ENCODE data around the gene CDC25C. TPM values are rescaled to one million over a fixed set of nuclear protein-coding genes. Genes with fewer than 3 reads are reported as not detected.

Gene CDC25C
- polyA plus RNA-seq, 1 of the 3 experiments (the other 2 are of a cell fraction) = 5.2 TPM

- TF ChIP-seq USF2 (IDR thresholded peaks at IDR 0.05; ENCODE audit: borderline replicate concordance, low read depth, low read length) (no peak), ZBTB33 (IDR thresholded peaks at IDR 0.05; ENCODE audit: borderline replicate concordance, low read depth) (peak; percentile 70; the same call in 1 of the 2 replicates), TEAD4 (IDR thresholded peaks at IDR 0.05; ENCODE audit: borderline replicate concordance, insufficient read depth) (no peak), GABPA (IDR thresholded peaks at IDR 0.05; ENCODE audit: low read depth) (no peak), MXI1 (IDR thresholded peaks at IDR 0.05; ENCODE audit: low read depth, low read length) (no peak), GATA2 (CRISPR knock-in tag; IDR thresholded peaks at IDR 0.05) (no peak)
Measured at GRCh38 chr5:138352071-138352721, 20.6 kb upstream of the CDC25C start, which contains the start of gene KDM3B (continued).

- peaks cover 34% of the 10 kb centered on the region for H4K20me1 ChIP-seq (ENCODE audit: insufficient read depth)
- peaks cover 53% of the 10 kb centered on the region for H3F3A ChIP-seq (replicated peaks; ENCODE audit: insufficient read depth)
- ChIA-PET CTCF (interaction anchor here (0.7 to 8.9 kb wide), 36 partner anchors 10 to 463 kb away, joined by 3 to 239 read pairs (median 8); partner anchors contain the start of genes CDC25C, FAM53C, KIF20A and REEP2), POLR2A (interaction anchor here (0.8 to 3.0 kb wide), 2 partner anchors 13 to 23 kb away, joined by 3 to 44 read pairs; partner anchors contain the start of gene FAM53C)
- peak overlapping the region; percentile 43; the same call in 1 of the 2 replicates for H3K4me2 ChIP-seq
- peaks cover 36% of the 10 kb centered on the region for H3K79me2 ChIP-seq (ENCODE audit: insufficient read depth)
- H3K4me1 ChIP-seq (ENCODE audit: control insufficient read depth in 1 of 2, insufficient read depth in 2 of 2, low read depth in 1 of 2, low read length in 1 of 2) = peaks cover 7 to 9% of the 10 kb centered on the region in 2 experiments; a peak in 3 of 4 replicates
- no peaks in the 10 kb centered on the region for H3K27me3 ChIP-seq (ENCODE audit: insufficient read depth)
- no peak for DNase-seq
- H2AFZ ChIP-seq (ENCODE audit: low read depth) = no peak overlapping the region
- no peak for TF ChIP-seq MXI1 (IDR thresholded peaks at IDR 0.05; ENCODE audit: low read depth, low read length)
- H3K36me3 ChIP-seq (replicated peaks in 1 of 2; ENCODE audit: control insufficient read depth in 1 of 2, insufficient read depth in 2 of 2, low read length in 1 of 2) = peaks cover 18 to 31% of the 10 kb centered on the region in 2 experiments
- peak overlapping the region in 1 of 2 experiments; percentile 59; a peak in 2 of 4 replicates for H3K27ac ChIP-seq (ENCODE audit: low read depth in 2 of 2, low read length in 1 of 2)
- H3K9me3 ChIP-seq = no peaks in the 10 kb centered on the region
- H3K4me3 ChIP-seq (ENCODE audit: low read depth in 2 of 2, low read length in 1 of 2) = no peak overlapping the region
- H3K9ac ChIP-seq = no peak overlapping the region
- H3K9me2 ChIP-seq = no peaks in the 10 kb centered on the region
Measured at GRCh38 chr5:138351517-138351916, 19.9 kb upstream of the CDC25C start.

GRCh38 chr5:138351056-138351455 is 19.5 kb upstream of the CDC25C start:
- no peaks in the 10 kb centered on the region for H3K27me3 ChIP-seq (ENCODE audit: insufficient read depth)

More at GRCh38 chr5:138351056-138351455, 19.5 kb upstream of the CDC25C start:
- H3F3A ChIP-seq (replicated peaks; ENCODE audit: insufficient read depth) = peaks cover 53% of the 10 kb centered on the region
- peak overlapping the region; percentile 43; the same call in 1 of the 2 replicates for H3K4me2 ChIP-seq
- no peaks in the 10 kb centered on the region for H3K9me3 ChIP-seq
- no peak overlapping the region for H3K4me3 ChIP-seq (ENCODE audit: low read depth in 2 of 2, low read length in 1 of 2)
- TF ChIP-seq EZH2phosphoT487 (IDR thresholded peaks at IDR 0.05; ENCODE audit: borderline replicate concordance, low read depth) (no peak), MAX (IDR thresholded peaks at IDR 0.05; ENCODE audit: low read depth) (peak; percentile 53; the same call in 1 of the 2 replicates), YY1 (IDR thresholded peaks at IDR 0.05; ENCODE audit: low read depth) (no peak), FOXJ3 (CRISPR knock-in tag; IDR thresholded peaks at IDR 0.05) (no peak), PBX3 (IDR thresholded peaks at IDR 0.05) (no peak), JUND (IDR thresholded peaks at IDR 0.05) (peak; percentile 14; the same call in 1 of the 2 replicates), CHD2 (IDR thresholded peaks at IDR 0.05; ENCODE audit: low read length, partially characterized antibody) (no peak), TCF12 (IDR thresholded peaks at IDR 0.05) (no peak), EP300 (IDR thresholded peaks at IDR 0.05; ENCODE audit: borderline replicate concordance in 1 of 2, low read depth in 1 of 2, low read length in 1 of 2) (no peak), NFIC (IDR thresholded peaks at IDR 0.05; ENCODE audit: borderline replicate concordance) (no peak), ZBTB33 (IDR thresholded peaks at IDR 0.05; ENCODE audit: borderline replicate concordance, low read depth) (no peak)
- H3K36me3 ChIP-seq (replicated peaks in 1 of 2; ENCODE audit: control insufficient read depth in 1 of 2, insufficient read depth in 2 of 2, low read length in 1 of 2) = peaks cover 22 to 34% of the 10 kb centered on the region in 2 experiments
- no peak for DNase-seq
- H3K79me2 ChIP-seq (ENCODE audit: insufficient read depth) = peaks cover 32% of the 10 kb centered on the region
- WGBS (ENCODE audit: low lambda C conversion rate) = 100% methylated on average over 1 of the region's 1 CpG
- H3K9me2 ChIP-seq = no peaks in the 10 kb centered on the region
- H3K4me1 ChIP-seq (ENCODE audit: control insufficient read depth in 1 of 2, insufficient read depth in 2 of 2, low read depth in 1 of 2, low read length in 1 of 2) = peaks cover 7 to 9% of the 10 kb centered on the region in 2 experiments; a peak in 3 of 4 replicates
- peak overlapping the region in 1 of 2 experiments; percentile 59; a peak in 2 of 4 replicates for H3K27ac ChIP-seq (ENCODE audit: low read depth in 2 of 2, low read length in 1 of 2)
- H3K9ac ChIP-seq = no peak overlapping the region
- peaks cover 30% of the 10 kb centered on the region for H4K20me1 ChIP-seq (ENCODE audit: insufficient read depth)
- ChIA-PET POLR2A (interaction anchor here (3.0 kb wide), 1 partner anchor 13 kb away, joined by 44 read pairs; the partner anchor contains the start of gene FAM53C), CTCF (interaction anchor here (1.2 to 8.9 kb wide), 10 partner anchors 11 to 174 kb away, joined by 4 to 239 read pairs (median 13); partner anchors contain the start of genes CDC25C, FAM53C and KIF20A)
- no peak overlapping the region for H2AFZ ChIP-seq (ENCODE audit: low read depth)

Data from SK-N-SH (cell line).